IMR-90 (cell line): Measurements from ENCODE around the gene AVP.

Experiments
- BHLHE40 ChIP-seq: fragments of 150-350 bp; IDR thresholded peaks from 2 replicates; pipeline ENCODE4 v1.6.1; 2016; ENCODE audit warnings: mild to moderate bottlenecking, low read depth, low read length
- CEBPB ChIP-seq: IDR thresholded peaks from 2 replicates; pipeline ENCODE4 v1.6.1; 2012; ENCODE audit warnings: low read depth, low read length, improper control_type of control experiment
- CHD1 ChIP-seq: IDR thresholded peaks from 2 replicates; pipeline ENCODE4 v1.6.1; 2012; ENCODE audit warnings: low read depth, low read length, improper control_type of control experiment
- CTCF ChIP-seq: conservative IDR thresholded peaks from 2 replicates; pipeline ENCODE4 v1.5.1; 2012; ENCODE audit warnings: mild to moderate bottlenecking, low read depth, low read length, improper control_type of control experiment
- NFE2L2 ChIP-seq: fragments of 150-350 bp; IDR thresholded peaks from 2 replicates; pipeline ENCODE4 v1.6.1; 2016; ENCODE audit warnings: low read depth, mild to moderate bottlenecking, low read length
- POLR2A ChIP-seq: IDR thresholded peaks from 2 replicates; pipeline ENCODE4 v1.6.1; 2012; ENCODE audit warnings: mild to moderate bottlenecking, low read depth, low read length
- RAD21 ChIP-seq: IDR thresholded peaks from 2 replicates; pipeline ENCODE4 v1.6.1; 2012; ENCODE audit warnings: low read length, improper control_type of control experiment
- RCOR1 ChIP-seq: IDR thresholded peaks from 2 replicates; pipeline ENCODE4 v1.6.1; 2012; ENCODE audit warnings: mild to moderate bottlenecking, low read length, improper control_type of control experiment; ENCODE audit not compliant: insufficient replicate concordance
- SMC3 ChIP-seq: fragments of 150-350 bp; IDR thresholded peaks from 2 replicates; pipeline ENCODE4 v1.6.1; 2016; ENCODE audit warnings: low read depth, mild to moderate bottlenecking, antibody characterized with exemption, low read length, moderate library complexity

GRCh38 chr20:3041854-3042409 lies 42.6 kb downstream of the AVP start:
- TF ChIP-seq CTCF (no peak), POLR2A (no peak), SMC3 (no peak), RCOR1 (no peak), BHLHE40 (no peak), NFE2L2 (no peak), CHD1 (no peak), RAD21 (no peak), CEBPB (no peak)
